NCI-H774 (cell line): ENCODE measurements around the gene KIFC3.
"Not testable (repeated sequence)": the region's sequence is repeated elsewhere in the genome, so short reads cannot be mapped to it uniquely, and the experiment has no call there.

ENCODE experiments used
- DNase-seq: peaks from one replicate; lab custom pipeline; 2025; lab: John Stamatoyannopoulos, UW

The KIFC3 gene

DNA sequence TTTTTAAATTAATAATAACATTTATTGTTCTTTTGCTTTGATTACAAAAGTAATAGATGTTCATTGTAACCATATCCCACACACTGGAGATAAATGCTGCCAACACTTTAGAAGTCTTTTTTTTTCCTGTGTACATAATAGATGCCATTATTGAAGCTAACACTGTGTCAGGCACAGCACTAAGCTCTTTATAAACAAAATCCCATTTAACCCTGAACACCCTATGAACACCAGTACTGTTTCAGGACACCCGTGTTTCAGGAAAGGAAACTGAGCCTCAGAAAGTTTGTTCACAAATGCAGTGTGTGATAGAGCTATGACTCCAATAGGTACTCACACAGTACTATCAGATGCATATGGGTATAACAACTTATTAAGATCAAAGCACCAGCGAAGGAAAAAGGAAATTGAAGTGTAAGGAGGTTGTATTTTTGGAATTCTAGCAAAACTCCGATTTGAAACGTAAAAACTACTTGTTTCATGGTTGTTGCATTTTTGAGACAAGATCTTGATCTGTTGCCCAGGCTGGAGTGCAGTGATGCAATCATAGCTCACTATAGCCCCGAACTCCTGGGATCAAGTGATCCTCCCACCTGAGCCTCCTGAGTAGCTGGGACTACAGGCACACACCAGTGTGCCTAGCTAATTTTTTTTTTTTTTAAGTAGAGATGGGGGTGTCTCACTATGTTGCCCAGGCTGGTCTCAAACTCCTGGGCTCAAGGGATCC is 2.0 kb upstream of the KIFC3 start:
- no peak for DNase-seq

DNA sequence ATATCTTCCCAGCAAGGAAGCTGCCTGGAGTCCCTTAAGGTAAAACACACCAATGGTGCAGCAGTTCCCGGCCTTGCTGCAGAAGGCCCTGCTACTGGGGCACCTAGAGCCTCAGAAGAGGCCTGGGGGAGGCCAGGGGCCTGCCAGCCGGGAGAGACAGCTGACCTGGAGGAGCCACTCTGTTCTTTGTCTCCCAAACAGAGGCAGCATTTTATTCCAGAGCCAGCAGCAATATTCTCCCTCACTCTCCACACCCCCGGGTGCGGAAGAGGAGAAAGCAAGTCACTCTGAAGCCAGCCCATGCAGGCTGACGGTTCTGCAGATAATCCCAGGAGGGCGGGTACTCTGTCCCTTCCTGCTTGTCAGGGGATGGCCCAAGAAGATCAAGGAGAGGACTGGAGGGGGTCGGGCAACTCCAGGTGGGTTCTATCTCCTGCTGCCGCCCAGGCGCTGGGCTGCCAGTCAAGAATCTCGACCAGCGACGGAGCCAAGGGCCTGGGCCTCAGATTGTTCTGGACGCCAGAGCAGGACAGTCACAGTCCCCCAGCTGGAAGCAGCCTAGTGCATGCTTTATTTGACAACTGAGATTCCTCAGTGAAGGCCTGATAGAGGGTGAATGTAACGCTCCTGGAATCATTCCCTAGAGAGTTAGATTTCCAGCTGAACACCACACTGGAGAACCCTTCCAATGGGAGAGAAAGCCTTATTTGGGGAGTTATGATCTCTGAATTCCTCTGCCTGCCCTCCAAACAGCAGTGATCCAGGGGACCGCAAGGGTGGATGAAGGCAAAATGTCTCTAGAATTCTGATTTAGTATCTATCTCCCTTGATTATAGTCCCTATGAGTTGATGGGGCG is 1.1 kb upstream of the KIFC3 start:
- DNase-seq: no peak

DNA sequence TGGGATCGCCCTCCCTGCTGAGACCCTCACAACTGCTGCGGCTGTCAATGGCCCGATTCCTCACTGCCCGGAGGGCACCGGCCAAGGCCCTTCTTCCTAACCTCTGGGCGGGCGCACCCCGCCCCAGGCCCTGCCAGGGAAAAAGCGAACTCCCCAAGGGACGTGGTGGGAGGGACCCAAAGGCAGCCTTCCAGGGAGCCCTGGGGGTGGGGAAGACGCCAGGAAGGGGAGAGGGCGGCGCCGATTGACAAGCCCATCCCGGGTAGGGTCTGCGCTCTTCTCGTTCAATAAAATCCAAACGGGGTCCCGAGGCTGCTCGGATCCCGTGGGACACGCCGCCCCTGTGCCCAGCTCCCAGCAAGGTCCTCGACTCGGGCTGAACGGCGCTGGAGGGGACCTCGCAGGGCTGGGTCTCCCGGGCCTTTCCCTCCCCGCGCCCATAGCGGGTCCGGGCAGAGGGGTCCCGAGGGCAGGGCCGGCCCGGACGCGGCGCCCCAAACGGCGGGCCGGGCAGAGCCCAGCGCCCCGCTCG is 416 bp downstream of the KIFC3 start:
- no peak for DNase-seq

DNA sequence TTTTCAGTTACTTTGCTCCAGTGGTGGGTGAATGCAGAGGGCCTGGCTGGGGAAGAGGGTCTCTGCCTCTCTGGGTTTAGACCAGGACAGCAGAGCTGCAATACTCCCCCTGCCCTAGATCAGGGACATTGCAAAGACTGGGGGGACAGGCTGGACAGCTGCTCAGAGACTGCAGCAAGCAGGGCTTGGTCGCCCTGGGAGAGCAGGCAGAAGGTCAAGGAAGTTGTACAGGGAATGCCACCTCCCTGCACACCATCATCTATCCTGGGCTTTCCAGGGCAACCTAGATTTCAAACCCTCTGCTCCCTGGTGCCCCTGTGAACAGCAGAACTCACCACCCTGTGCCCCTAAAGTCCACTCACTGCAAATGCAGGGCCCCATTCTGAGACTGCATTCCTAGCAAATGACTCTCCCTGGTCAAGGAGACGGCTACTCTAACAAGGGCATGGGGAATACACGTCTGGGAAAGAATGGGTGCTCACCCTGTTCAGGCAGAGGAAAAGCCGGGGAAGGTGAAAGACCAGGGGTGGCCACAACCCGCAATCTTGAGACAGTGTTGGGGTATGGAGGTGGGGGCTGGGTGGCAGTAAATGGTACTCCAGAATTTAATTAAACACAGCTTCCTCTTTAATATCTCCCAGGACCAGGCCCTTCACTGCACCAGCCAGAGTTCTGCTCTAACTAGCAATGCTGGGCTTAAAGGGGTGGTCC is 1.0 kb downstream of the KIFC3 start:
- no peak for DNase-seq

DNA sequence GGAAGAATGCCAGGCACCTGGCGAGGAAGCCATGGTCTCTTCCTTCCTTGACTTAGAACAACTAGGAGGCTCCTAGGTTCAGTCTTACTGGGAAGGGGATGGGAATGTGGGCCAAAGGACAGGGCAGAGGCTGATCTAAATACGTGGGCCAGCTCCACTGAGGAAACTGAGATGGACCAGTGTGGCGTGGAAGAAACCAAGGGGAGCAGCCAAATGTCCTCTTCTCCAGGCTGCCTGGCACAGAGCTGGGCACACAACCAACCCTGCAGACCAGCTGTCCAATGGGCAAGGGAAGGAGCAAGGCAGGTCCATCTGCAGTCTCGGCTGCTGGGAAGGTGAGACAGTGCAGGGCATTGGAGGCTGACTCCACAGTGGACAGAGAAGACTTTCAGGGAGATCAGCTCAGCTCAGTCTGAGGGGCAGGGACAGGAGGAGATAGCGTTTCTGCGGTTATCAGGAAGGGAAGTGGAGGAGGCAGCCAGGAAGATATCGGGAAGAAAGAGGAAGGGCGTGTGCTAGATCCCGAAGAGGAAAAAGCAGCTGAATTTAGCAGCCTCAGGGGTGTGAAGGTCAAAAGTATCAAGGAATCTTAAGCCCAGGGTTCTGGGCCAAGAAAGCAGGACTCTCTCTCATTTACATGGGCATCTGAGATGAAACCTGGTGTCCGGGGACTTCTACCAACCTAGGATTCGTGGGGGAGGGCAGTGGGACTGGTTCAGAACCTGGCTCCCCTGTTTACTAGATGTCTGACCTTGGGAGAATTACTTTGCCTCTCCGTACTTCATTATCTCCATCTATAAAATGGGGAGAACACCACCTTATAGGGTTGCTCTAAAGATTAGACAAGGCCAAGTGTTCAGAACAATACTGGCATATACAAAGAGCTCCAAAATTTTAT is 1.8 kb downstream of the KIFC3 start:
- no peak for DNase-seq

DNA sequence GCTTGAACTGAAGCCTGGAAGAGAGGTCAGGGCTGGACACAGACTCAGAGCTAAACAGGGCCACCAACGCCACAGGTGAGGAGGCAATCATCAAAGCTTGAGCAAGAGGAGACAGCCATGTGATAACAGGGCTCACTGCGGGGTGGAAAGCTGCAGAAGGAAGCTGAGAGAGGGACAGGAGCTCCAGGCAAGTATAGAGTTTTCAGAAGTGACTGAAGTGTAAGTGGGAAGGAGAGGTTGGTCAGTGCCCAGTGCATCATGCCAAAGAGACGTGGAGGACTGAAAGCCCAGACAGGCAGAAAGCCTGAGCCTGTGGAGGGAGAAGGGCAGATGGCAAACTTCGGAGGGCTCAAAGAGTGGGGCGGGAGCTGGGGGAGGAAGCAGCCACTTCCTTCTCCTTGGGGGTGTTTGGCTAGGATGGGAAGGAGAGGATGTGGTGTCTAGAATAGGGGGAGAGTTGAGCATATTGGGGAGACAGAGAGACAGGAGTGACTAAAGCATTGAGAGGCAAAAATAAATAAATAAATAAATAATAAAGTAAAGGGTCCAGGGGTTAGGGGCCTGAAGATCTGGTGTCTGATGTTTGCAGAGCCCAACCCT is 2.6 kb downstream of the KIFC3 start:
- DNase-seq: no peak

DNA sequence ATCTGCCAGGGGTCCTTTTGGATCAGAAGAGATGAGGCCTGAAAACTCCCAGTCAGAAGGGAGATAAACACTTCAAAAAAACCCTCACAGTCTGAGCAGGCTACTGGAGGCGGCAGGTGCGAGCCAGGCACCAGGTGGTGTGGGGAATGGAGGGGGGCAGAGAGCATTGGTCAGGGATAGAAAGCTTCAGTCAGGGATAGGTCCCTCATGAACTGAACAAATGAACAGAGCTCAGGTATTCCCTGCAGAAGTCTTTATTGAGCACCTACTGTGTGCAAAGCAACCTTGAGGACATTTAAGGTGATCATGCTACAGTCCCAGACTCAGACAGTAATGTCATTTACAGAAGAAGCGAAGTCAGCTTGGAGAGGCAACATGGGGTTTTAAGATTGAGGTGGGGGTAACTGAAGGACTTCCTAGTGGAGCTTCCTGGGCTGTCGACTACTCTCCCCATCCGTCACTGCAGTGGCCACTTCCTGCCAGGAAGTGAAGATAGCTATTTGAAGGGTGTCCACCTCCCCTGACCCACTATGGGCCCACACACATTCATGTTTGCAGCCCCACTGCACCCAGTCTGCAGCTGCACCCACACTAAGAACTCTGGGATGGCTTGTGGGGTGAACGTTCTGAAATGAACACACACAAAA is 3.2 kb downstream of the KIFC3 start:
- DNase-seq: peak; percentile 40

DNA sequence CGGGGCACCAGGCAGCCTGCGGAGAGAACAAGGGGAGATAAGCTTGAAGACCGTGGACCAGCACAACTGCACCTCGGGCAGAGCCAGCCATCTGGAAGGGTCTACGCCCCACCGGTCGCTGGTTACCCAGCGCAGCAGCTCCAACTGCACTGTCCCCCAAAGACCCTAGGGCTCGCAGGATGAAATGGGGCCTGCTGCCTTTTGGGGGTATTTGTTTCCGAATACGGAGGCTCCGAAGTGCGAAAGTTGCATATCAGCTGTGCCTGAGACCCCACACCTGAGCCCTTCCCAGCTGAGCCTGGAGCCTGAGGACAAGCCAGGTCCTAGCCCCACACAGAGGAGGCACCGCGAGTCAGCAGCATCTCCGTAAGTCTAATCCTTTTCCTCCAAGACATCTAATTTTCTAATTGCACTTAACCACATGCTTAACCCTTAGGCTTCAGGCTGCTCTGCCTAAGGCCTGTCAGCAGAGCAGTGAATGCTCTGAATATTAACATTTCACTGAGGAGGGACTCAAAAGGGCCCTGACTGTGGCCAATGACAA is 4.0 kb downstream of the KIFC3 start:
- no peak for DNase-seq

DNA sequence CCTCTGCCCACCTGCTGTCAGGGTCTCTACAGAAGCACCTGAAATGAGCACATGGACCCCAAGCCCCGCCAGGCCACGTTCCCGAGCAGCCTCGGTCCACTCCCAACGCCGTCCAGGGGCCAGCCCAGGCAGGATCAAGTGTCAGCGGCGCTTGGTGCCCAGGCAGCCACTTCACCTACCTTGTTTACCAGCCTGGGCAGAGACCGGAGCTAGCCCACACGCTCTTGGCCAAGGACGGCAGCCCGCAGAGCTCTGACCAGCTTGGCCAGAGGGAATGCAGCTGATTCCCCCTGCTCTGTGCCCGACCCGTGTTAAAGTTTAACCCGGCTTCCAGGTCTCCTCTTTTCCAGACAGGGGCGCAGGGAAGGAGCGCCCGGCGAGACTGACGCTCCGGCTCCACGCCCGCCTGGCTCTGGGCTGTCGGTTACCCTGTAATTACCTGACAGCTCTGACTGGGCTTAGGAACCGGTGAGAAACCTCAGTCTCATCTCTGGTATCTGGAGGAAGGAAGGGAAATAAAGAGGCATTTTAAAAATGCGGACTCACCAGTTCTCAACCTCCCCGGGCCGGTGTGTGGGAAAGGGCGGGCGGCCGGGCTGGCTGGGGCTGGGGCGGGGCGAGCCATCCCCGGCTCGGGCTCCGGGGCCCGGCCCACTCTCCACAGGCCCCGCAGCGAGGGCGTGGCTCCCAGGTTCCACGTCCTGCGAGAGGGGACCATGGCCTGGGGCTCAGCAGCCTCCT is 4.6 kb downstream of the KIFC3 start:
- no peak for DNase-seq

DNA sequence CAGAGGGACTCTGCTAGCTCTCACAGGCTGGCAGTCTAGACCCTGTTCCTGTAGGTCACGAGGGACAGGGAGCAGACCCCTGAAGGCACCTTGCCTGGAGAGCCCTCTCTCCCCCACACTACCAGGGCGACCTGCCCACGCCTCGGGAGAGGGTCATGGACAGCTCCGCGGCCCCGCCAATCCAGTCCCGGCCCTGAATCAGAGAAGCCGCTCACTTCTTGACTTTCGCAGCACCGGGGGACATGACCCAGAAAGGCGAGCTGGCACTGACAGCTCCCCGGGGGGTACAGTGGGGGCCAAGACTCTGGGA is 5.1 kb downstream of the KIFC3 start:
- DNase-seq: no peak

DNA sequence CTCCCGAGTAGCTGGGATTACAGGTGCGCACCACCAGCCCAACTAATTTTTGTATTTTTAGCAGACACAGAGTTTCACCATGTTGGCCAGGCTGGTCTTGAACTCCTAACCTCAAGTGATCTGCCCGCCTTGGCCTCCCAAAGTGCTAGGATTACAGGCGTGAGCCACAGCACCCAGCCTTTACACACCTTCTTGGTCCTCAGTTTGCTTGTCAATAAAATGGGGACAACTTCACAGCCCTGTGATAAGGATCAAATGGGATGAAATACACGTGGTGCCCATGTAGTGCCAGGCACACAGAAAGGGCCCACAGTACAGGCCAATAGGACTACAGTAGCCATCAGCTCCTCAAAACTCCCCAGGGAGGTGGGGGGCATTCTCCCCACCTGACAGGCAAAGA is 6.3 kb downstream of the KIFC3 start:
- DNase-seq: not testable (repeated sequence)

DNA sequence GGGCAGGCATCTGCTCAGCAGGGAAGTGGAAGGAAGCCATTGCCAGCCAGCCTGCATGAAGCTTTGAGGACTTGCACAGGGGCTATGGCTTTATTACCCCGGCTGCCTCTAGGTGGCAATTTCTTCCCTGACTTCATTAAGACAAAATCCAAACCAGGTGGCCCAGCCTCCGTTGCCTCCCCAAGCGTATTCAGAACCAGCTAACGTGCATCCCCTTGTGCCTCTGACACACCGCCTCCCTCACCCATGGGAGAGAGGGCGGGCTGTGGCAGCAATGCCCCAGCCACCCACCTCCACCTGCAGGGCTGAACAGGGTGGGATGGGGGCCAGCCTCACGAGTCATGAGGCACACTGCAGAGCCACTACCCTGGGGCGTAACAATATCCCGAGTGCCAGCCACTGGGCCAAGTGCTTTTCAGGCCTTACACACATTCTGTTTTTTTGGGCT is 6.8 kb downstream of the KIFC3 start:
- DNase-seq: peak; percentile 18

DNA sequence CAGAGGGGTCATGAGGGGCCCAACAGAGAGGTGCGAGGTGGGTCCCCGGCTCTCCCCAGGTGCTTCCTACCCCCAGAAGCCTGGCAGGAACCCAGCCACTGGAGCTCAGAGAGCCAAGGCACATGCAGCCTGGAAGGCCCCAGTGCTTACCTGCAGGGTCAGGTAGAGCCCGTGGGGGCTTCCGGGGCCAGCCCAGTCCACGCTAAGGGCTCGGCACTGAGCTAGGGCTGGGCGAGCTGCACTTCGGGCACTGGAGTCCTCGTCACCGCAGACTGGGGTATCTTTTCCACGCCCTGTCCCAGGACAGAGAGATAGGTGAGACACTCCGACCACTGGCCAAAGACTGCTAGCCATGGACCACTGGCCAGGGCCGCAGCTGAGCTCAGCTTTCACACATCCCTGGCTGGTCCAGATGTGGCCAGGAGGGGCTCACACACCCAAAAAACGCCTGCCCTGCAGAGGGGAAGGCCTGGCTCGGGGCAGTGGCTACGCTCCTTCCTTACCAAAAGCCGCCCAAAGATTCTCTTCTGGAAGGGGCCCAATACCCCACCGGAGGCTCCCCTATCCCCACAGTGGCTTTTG is 7.4 kb downstream of the KIFC3 start:
- DNase-seq: no peak

DNA sequence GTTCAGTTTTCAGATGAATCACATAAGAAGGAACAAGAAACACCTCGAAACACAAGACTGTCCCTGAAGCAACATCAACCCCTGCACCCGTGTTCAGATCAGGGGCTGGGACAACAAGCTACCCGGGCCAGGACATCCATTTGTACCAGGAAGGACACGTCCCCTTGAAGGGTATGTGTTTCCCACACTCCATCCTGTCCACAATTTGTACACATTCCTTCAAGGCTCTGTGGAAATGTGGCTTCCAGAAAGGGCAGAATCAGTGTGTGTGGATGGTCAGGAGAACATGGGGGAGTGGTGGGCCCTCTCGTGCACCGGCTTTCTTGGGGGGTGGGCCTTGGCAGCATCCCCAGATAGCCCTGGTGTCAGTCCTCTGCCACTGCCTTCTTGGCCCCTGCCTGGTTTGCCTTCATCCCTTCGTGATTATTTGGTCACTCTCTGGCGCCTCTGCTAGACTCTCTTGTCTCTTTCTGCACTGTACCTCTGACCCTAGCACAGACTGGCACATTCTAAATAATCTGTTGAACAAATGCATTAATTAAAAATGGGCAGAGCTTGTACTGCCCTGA is 10.3 kb downstream of the KIFC3 start:
- no peak for DNase-seq

DNA sequence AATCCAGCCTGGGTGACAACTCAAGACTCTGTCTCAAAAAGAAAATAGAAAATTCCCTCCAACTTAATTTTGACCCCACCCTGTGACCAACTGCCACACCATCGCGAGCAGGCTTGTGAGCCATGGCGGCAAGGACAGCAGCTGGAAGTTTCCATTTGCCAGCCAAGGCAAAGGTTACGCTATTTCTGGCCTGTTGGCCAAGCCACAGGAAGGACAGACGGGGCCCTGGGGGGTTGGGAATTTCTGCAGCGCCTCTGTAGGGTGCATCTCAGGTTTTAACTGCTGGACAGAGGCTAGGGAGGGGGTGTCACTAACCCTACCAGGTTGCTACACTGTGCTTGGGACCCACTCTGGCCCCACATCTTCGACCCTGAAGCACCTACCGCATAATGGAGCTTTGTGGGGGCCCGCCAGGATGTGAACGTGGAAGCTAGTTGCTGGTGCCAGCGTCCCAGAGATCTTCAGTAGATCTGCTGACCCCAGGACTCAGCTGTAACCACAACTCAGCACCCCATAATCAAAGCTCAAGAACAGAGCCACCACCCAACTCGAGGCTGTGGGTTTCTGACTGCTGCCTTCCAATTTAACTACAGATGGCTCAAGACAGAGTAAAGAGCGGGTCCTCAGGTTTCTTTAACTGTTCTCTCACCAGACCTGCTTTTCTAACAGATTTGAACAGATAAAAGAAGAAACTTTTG is 10.9 kb downstream of the KIFC3 start:
- DNase-seq: no peak

DNA sequence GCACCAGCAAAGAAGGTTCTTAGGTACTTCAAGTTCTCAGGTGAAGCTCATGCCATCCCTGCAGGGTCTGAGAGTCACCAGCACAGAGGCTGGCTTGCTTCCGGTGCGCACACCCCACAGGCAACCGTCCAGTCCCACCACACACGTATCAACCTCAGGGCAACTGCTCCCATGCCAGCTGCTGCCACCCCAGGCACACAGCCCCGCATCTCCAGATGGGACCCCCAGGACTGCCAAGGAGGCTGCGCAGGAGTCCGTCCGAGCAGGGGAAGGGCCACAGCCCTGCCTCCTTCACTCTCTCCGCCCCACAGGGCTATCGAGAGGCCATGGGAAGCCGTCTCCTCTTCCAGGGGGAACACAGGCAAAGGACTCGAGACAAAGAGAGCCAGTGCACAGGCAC is 13.3 kb downstream of the KIFC3 start:
- DNase-seq: no peak

DNA sequence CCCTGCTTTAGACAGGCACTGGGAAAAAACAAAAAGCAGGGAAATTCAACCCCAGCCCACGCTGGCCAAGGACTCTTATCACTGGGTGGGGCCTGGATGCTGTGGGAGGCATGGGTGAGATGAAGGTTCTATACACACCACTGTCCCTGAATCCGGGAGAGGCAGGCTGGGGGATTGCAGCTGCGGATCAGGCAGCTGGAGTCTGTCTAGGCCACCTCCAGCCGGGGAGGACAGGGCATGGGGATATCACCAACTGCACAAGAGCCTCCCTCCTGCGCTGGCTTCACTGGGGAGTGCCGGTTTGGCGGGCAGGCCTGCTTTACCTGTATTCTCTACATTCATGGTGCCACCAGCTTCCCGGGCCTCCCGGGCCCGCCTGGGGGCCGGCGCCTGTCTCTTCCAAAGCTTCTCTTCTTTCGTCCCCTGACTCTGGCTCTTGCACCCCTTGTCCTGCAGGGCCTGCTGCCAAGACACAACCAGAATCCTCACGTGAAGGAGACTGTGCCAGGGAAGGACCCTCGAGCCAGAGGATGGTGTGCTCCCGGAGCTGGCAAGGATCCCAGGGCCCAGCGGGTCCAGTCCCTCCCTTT is 13.9 kb downstream of the KIFC3 start:
- DNase-seq: no peak

DNA sequence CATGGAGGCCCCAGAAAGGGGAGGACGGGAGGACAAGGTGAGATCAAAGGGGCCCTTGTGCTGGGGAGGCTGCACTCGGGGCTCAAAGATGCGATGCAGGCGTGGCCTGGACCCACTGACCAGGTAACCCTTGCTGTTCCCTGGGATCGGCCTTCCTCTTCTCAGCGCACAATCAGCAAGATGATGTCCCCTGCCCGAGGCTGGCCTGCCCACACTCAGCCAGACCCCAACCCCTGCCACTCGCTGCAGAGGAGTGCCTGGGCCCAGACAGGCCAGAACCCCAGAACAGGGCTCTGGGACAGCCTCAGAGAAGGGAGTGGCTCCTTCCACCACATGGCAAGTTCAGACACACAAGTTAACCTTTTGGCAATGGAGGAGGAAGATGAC is 14.8 kb downstream of the KIFC3 start:
- no peak for DNase-seq
